ENCODE data around the gene PDSS2. TPM values are rescaled to one million over a fixed set of nuclear protein-coding genes. Genes with fewer than 3 reads are reported as not detected.

The PDSS2 gene
- total RNA-seq, 1 donor from 2014 or later = 14.9 TPM

DNA sequence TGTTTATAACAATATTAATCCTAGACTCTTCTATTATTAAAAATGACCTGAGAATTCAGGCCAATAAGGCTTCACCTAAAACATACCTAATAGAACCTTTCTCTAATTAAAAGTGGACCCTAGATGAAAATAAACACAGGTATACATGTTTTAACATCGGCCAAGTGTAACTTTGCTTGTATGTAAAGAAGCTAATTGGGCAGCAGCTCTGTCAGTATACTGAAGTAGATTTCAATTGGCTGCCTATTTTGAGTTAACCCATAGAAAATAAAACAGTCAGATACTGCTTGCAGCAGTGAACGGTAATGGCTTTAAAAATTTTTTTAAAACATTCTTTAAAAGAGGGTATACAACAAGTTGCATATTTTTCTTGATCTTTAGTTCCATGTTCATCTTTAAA lies 67.3 kb downstream of the PDSS2 start:
- H4K20me1 ChIP-seq (ENCODE audit: low read depth) = no peaks in the 10 kb centered on the region
- Mint-ChIP-seq H3K4me1 (no peaks in the 10 kb centered on the region), H3K9me3 (peaks cover 21% of the 10 kb centered on the region), H3K27ac (no peak overlapping the region), H3K4me3 (no peak overlapping the region), H3K27me3 (ENCODE audit: insufficient read depth, low read depth) (no peaks in the 10 kb centered on the region), H3K36me3 (peaks cover 20% of the 10 kb centered on the region)
- H3K27ac ChIP-seq = no peak overlapping the region
- no peak overlapping the region for H3K9ac ChIP-seq
- H2AFZ ChIP-seq (replicated peaks) = no peak overlapping the region
- no peaks in the 10 kb centered on the region for H3K27me3 ChIP-seq
- no peaks in the 10 kb centered on the region for H3K79me2 ChIP-seq (ENCODE audit: low read depth)
- TF ChIP-seq EZH2 (IDR thresholded peaks at IDR 0.05) (no peak), EZH2phosphoT487 (IDR thresholded peaks at IDR 0.05) (no peak)
- TF ChIP-seq, protein P1, sequence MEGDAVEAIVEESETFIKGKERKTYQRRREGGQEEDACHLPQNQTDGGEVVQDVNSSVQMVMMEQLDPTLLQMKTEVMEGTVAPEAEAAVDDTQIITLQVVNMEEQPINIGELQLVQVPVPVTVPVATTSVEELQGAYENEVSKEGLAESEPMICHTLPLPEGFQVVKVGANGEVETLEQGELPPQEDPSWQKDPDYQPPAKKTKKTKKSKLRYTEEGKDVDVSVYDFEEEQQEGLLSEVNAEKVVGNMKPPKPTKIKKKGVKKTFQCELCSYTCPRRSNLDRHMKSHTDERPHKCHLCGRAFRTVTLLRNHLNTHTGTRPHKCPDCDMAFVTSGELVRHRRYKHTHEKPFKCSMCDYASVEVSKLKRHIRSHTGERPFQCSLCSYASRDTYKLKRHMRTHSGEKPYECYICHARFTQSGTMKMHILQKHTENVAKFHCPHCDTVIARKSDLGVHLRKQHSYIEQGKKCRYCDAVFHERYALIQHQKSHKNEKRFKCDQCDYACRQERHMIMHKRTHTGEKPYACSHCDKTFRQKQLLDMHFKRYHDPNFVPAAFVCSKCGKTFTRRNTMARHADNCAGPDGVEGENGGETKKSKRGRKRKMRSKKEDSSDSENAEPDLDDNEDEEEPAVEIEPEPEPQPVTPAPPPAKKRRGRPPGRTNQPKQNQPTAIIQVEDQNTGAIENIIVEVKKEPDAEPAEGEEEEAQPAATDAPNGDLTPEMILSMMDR (IDR thresholded peaks at IDR 0.05) = no peak
- no peak for DNase-seq (ENCODE audit: low spot score)
- no peak overlapping the region for H3K4me3 ChIP-seq
- H3F3A ChIP-seq (ENCODE audit: low read depth) = no peaks in the 10 kb centered on the region
- H3K9me3 ChIP-seq (ENCODE audit: low read depth) = no peaks in the 10 kb centered on the region
- no peak overlapping the region for H3K4me2 ChIP-seq
- no peaks in the 10 kb centered on the region for H3K36me3 ChIP-seq
- H3K4me1 ChIP-seq = no peaks in the 10 kb centered on the region

- Histone ChIP-seq H4K20me1 (ENCODE audit: low read depth) (no peaks in the 10 kb centered on the region), H3F3A (ENCODE audit: low read depth) (no peaks in the 10 kb centered on the region), H2AFZ (replicated peaks) (no peak overlapping the region), H3K79me2 (ENCODE audit: low read depth) (no peaks in the 10 kb centered on the region), H3K9ac (no peak overlapping the region), H3K9me3 (ENCODE audit: low read depth) (no peaks in the 10 kb centered on the region), H3K36me3 (no peaks in the 10 kb centered on the region), H3K4me1 (no peaks in the 10 kb centered on the region), H3K4me2 (no peak overlapping the region), H3K27ac (no peak overlapping the region), H3K27me3 (no peaks in the 10 kb centered on the region), H3K4me3 (no peak overlapping the region)
- no peak overlapping the region for H3K4me3 Mint-ChIP-seq
- H3K4me1 Mint-ChIP-seq = no peaks in the 10 kb centered on the region
- peaks cover 15% of the 10 kb centered on the region for H3K9me3 Mint-ChIP-seq
- H3K27me3 Mint-ChIP-seq (ENCODE audit: insufficient read depth, low read depth) = no peaks in the 10 kb centered on the region
- H3K36me3 Mint-ChIP-seq = peaks cover 17% of the 10 kb centered on the region
- H3K27ac Mint-ChIP-seq = no peak overlapping the region
- DNase-seq (ENCODE audit: low spot score) = no peak
- TF ChIP-seq EZH2 (IDR thresholded peaks at IDR 0.05) (no peak), EZH2phosphoT487 (IDR thresholded peaks at IDR 0.05) (no peak)
- TF ChIP-seq, protein P1 (IDR thresholded peaks at IDR 0.05) = no peak
Observed at GRCh38 chr6:107390685-107391435, 68.5 kb downstream of the PDSS2 start.

DNA sequence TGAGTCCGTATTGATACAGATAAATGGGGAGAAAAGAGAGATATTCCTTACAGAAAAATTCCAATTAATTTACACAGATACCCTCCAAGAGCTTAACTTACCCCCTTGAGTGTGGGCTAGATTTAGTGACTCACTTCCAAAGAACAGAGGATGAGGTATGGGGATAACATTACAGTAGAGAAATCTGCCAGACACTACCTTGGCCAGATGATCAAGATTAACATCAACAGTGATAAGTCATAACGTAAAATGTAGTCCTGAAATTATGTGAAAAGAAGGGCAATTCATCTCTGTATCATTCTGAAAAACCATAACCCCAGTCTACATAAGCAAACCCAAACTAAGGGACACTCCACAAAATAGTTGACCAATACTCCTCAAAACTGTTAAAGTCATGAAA lies 69.3 kb downstream of the PDSS2 start:
- Histone ChIP-seq H3K4me2 (no peak overlapping the region), H3K9me3 (ENCODE audit: low read depth) (no peaks in the 10 kb centered on the region), H3K36me3 (no peaks in the 10 kb centered on the region), H3K4me1 (no peaks in the 10 kb centered on the region), H3K27me3 (no peaks in the 10 kb centered on the region), H3K9ac (no peak overlapping the region), H3K79me2 (ENCODE audit: low read depth) (no peaks in the 10 kb centered on the region), H4K20me1 (ENCODE audit: low read depth) (no peaks in the 10 kb centered on the region), H2AFZ (replicated peaks) (no peak overlapping the region), H3K4me3 (no peak overlapping the region), H3F3A (ENCODE audit: low read depth) (no peaks in the 10 kb centered on the region), H3K27ac (no peak overlapping the region)
- peaks cover 13% of the 10 kb centered on the region for H3K9me3 Mint-ChIP-seq
- H3K36me3 Mint-ChIP-seq = peaks cover 17% of the 10 kb centered on the region
- no peak for DNase-seq (ENCODE audit: low spot score)
- H3K27ac Mint-ChIP-seq = no peak overlapping the region
- no peaks in the 10 kb centered on the region for H3K27me3 Mint-ChIP-seq (ENCODE audit: insufficient read depth, low read depth)
- no peaks in the 10 kb centered on the region for H3K4me1 Mint-ChIP-seq
- H3K4me3 Mint-ChIP-seq = no peak overlapping the region
- TF ChIP-seq, protein P1 (IDR thresholded peaks at IDR 0.05) = no peak
- no peak for TF ChIP-seq EZH2phosphoT487 (IDR thresholded peaks at IDR 0.05)
- no peak for TF ChIP-seq EZH2 (IDR thresholded peaks at IDR 0.05)
